Activated CD4-positive, alpha-beta T cell treated with anti-CD3 and anti-CD28 coated beads for 24 hours (primary cell): ENCODE measurements around the gene TRIO.

Experiments used
- DNase-seq, 2 donors: peaks; one replicate each; pipeline ENCODE4 v3.0.0-alpha.2; 2020; ENCODE audit warnings: low read depth in 2 of 2

The TRIO gene

DNA sequence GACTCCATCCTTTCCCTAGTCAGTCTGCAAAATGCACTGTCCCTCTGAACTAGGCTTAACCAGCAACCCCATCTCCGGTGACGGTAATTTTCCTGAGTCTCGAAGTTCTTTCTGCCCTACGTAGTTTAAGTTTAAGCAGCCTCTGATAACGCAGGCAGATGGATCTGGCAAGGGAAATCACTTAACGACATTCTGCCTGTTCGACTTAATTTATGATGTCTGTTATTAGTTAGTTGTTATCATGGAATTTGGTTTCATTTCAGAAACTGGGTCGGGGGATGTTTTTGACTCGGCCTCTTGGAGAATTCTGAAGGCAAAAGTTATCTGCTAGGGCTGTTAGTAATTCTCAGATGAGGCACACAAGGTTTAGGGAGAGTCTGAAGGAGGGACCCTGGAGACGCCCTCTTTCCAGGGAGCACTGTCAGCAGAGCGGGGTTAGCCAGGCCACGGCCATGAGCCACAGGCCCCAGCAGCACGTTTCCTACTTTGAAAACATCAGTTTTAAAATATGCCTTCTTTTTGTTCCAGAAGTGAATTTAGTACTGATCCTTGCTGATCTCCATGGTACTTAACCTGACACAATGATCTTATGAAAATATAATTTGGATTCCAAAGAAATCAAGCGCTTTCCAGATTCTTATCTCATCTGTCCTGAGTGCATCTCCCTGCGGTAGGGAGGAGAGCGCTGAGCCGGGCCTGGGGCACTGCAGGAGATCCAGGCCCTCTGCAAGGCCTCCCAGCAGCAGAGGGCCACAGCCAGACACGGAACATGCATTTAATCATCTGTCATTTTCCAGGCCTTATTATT lies 267.5 kb downstream of the TRIO start:
- DNase-seq = no peak

DNA sequence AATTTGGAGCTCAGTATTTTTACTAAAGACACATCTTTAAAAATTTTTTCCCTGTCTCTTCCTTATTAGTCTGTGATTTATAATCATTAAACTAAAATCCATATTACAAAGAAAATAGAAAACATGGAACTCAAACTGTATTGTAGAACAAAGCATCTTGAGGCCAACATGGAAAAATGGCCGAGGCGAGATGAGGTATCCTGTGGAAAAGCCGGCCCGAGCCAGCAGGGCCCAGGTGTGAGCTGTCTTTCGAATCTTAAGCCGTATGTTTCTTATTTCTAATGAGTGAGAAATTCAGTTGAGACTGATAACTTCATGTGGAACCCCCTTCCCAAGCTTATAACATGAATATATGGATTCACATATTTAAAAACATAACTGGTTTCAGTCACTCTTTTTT lies 268.1 kb downstream of the TRIO start:
- no peak for DNase-seq

DNA sequence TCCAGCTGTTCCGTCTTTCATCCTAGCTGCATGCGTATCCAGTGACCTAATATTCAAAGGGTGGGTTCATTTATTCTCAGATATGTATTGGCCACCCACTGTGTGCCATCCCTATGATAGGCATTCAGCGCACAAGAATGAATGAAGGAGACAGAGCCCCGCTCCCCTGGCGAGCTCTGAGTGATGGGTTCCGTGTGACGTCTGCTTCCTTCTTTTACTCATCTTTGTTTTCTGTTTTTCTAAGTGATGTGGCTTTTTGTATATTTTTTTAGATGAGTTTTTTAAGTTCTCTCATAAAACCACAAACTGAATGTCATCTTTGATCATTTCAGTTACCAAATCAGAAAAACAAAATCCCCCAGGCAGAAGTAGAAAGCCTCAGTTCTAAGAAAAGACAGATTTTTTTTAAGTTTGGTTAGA lies 270.2 kb downstream of the TRIO start:
- no peak for DNase-seq

DNA sequence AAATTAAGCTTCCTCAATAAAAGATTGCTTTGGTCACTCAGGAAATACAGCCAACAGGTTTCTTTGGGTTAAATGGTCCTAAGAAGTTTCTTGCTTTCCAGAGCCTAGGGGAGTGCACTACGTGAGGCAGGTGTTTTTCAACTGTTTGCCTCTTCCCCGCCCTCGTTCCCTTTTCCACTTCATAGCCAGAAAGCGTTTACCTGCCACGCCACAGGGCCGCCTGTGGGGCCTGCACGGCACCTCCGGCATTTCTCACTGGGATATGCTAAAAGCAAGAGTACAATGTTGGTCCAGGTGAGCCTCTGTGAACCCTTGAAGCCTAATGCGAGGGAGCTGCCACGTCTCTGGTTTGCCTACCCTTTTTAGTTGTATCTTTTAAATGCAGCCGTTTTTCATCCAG lies 270.9 kb downstream of the TRIO start:
- DNase-seq = no peak

DNA sequence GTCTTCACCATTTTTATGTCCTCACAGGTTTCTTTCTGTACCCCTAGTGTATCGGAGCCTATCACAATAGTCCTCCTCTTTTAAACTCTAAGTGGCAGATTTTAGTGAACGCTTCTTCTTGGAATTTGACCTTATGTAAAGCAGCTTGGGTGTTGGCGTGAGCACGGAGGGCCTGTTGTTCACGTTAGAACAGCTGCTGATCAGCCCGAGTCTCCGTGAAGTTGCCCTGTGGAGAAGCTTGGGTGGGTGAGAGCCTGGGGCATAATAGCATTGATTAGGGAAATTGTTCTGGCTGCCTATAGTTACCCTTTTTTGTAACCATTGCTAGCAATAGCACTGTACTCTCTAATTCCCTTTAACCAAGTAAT lies 271.5 kb downstream of the TRIO start:
- no peak for DNase-seq

DNA sequence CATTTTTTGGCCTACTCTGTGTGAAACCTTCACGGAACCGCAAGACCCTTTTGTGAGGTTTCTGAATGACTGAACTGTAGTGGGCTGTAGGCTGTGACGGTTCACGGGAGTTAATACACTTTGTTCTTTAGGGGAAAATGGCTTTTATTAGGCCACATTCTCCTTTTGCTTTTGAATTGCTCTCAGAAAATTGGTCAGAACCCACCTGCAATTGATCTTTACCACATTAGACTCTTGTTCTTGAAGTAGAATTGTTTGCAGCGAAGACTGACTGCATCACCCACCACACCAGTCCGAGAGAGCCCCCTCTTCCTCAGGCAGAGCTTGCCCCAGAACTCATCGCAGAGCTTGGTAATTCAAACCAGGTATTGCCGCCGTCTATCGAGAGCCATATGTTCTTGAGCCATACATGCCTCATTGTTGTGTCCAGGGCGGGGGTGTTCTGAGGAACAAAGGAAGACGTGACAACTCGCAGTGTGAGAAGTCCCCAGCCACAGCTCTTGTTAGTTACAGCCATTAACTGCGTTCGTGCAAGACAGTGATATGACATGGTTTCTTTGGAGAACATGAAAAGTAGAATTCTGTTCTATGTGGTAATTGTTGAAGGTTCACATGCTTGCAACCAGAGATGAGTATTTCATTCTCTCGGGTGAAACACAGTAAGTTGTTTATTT lies 272.0 kb downstream of the TRIO start:
- DNase-seq = no peak

DNA sequence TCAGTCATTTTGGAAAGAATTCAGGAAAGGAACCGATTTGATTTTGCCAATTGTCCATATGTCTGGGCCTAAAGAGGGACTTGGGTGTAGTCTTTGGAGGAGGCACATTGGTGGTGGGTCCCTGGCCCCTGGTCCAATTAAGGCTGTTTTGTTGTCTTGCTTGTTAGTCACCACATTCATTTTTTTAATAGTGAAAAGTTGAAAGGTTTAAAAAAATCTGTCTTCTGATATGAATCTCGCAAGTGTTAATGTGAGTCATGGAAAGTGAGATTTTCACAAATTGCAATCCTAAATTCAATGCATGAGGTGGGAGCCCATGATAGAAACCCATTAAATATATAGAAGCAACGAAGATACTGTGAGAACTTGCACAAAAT lies 272.5 kb downstream of the TRIO start:
- no peak for DNase-seq

DNA sequence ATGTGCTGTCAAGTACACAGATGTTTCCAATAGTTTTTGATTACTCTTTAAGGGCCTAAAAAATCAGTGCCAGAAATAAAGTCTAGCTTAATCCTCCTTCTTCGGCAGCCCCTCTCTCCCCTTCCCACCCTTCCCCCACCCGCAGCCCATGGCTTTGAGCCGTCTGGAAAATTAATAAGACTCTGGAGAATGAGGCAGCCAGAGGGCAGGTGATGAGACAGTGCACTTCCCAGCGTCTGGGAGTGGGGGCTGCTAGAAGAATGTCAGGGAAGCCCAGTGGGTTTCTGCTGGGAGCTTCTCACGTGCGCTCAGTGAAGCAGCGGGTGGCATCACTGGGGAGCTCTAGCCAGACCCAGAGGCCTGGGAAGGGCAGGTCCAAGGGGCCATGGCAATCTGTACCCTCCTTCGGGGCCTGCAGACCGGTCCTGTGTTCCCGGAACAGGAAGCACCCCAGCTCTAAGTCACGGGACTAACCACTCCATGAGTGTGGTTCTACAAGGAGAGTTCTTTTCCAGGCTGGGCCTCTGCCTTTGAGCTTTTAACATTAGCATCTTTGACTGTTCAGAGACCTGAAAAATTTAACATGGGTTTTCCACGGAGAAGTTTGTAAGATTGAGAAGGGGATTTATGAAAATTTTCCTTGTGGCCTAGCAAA lies 273.6 kb downstream of the TRIO start:
- no peak for DNase-seq

DNA sequence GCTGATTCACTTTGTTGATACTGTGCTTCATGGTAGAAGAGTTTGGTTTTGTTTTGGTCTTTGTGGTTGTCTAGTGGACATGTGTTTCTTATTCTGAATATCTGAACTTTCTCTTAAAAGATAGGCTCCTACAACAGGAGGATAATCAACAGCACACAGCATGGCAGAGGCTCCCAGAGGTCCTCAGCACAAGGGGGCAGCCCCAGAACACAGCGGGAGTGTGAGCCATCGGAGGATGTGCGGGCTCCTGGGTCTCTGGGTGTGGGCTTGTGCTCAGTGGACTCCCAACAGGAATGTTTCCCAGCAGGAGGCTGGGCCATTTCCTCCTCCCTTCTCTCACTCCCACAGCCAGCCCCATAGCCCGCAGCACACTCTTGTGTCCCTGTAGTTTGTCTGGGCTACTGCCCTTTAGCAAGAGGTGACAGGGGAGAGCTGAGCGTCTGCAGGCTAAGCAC lies 274.2 kb downstream of the TRIO start:
- DNase-seq = no peak

DNA sequence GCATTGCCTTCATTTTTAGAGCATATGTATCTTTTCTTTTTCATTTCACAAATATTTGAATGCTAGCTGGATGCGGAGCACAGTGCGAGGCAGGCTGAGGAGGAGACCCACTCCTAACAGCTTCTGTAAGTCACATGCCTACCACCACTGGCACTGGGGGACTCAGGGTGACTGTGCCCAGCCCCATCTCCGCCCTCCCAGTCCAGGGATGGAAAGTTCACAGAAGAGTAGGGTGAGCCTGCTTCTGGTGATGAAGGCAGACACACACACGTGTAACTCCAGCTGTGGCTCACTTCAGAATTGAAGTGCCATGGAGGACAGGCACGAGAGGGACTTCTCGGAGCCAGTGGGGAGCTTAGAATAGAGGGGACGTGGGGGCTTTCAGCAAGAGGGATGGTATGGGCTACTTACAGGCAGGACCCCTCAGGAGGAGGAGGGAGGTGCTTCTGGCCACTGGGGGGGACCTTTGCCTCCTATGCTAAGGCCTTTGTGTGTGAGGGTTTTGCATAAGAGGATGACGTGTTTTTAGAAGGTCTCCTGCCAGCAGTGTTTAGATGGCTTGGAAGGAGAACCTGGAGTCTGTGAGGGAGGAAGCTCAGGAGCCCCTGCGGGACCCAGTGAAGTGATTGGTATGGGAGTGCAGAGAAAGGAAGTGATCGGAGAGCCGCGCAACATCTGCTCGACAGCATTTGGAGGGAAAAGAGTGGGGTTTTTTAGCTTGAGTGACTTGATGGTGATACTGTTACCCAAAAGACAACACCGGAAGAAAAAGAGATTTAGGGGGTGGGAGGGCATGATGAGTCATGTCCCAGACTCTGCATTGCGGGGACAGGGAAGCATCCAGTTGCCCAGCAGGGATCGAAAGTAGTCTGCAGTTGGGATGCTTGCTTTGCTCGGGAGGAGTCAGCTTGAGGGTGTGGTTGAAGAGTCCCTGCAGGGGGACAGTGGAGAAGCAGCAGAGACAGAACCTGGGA lies 274.9 kb downstream of the TRIO start:
- DNase-seq = no peak

DNA sequence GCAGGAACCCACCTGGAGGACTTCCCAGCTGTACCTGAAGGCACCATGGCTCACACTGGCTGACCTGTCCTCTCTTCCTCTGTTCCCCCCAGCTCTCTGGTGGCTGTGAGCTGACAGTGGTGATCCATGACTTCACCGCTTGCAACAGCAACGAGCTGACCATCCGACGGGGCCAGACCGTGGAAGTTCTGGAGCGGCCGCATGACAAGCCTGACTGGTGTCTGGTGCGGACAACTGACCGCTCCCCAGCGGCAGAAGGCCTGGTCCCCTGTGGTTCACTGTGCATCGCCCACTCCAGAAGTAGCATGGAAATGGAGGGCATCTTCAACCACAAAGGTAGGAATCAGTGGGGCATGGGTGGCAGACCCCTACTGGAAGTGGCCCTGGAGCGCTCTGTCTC lies 276.5 kb downstream of the TRIO start:
- no peak for DNase-seq

DNA sequence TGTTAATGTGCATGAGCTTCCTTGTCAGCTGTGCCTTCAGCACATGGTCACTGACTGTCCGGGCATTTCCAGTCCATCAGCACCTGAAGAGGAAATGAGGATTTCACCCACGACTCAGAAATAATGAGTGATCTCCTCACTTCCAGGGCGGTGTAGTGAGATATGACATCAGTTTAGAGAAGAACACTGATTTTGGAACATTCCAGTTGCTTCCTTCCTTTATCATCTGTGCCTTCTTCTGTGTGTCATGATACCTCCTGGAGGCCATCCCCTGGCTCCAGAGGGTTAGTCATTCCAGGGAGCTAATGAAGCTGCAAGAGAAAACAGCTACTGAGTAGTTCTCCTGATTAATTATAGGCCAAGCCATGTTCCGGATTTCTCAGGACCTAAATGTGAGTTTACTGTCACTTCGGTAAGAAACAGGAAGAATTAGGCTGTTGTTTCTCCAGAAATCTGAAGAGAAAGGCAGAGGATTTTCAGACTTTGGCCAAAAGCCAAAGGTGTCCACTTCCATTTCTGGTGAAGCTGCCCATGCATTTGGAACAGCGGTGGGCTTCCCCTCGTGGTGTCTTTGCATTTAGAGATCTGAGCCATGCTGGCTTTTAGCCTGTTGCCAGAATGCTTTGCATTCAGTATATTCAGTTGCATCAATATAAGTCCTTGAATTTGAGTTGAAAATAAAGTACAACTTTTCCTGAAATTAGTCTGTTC lies 277.1 kb downstream of the TRIO start:
- no peak for DNase-seq

DNA sequence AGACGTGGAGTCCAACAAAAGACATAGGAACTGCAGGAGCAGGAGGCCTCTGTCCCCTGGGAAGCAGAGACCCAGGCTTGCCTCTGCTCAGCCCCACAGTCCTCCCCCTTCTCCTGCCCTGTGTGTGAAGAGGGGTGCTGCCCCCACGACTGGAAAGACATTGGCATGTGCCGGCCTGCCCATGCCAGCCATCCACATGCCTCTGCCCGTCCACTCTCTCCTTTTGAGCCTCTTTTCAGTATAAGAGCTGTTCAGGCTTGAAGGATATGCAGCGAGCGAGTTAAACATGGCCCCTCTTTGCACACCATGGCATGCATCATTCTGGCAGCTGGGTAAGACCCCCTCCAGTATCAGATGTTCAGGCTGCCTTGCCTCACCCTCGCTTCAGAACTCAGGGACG lies 278.7 kb downstream of the TRIO start:
- no peak for DNase-seq

DNA sequence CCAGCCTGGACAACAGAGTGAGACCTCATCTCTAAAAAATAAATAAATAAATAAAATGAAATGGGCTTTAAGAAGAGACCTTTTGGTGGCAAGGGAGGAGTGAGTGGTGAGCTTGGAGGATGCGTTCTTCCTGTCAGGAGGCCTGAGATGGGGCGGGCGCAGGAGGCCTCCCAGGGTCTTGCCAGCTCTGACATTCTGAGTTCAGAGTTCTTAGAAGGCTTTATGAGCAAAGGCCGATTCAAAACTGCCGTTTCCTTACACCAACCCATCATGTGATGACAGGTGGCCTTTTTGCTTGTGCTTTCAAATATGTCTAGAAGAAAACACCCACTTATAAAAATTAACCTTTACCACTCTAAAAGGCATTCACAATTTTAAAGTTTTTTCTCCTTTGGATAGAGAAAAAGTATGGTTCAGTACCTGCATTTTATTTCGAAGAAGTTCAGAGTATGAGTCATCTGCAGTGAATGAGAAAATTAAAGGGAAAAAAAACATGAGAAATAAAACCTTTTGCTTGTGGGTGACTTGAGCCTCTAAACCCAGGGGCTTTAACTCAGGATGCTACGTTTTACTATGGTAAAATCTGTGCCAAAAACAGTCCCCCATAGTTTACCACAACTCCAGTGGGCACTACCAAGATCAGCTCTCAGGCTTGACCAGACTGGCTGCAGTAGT lies 281.0 kb downstream of the TRIO start:
- DNase-seq = no peak

DNA sequence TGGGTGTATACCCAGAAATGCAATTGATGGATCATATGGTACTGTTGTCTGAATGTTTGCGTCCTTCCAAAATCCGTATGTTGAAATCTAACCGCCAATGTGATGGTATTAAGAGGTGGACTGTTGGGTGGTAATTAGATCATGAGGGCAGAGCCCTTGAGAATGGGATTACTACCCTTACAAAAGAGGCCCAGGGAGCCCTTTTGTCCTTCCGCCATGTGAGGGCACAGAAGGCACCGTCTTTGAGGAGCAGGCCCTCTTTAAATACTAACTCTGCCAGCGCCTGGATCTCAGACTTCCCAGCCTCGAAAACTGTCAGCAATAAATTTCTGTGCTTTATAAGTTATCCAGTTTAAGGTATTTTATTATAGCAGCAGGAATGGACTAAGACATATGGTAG lies 282.4 kb downstream of the TRIO start:
- no peak for DNase-seq

DNA sequence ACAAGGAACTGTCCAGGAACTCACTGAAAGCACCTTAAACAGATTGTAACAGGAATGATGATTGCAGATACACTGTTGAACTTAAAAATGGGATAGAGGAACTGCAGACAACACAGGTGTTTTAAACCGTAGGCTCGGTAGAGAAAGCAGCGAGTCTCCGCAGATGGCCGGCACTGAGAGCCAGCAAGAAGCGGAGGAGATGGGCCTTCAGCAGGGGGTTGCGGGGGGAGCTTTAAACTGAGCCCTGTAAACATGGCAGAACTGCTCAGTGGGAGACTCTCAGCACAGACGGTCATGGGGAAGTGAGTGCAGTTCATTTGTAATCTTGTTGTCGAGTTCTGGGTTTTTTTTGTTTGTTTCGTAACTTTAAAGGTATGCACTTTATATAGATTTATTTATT lies 283.4 kb downstream of the TRIO start:
- DNase-seq = no peak

DNA sequence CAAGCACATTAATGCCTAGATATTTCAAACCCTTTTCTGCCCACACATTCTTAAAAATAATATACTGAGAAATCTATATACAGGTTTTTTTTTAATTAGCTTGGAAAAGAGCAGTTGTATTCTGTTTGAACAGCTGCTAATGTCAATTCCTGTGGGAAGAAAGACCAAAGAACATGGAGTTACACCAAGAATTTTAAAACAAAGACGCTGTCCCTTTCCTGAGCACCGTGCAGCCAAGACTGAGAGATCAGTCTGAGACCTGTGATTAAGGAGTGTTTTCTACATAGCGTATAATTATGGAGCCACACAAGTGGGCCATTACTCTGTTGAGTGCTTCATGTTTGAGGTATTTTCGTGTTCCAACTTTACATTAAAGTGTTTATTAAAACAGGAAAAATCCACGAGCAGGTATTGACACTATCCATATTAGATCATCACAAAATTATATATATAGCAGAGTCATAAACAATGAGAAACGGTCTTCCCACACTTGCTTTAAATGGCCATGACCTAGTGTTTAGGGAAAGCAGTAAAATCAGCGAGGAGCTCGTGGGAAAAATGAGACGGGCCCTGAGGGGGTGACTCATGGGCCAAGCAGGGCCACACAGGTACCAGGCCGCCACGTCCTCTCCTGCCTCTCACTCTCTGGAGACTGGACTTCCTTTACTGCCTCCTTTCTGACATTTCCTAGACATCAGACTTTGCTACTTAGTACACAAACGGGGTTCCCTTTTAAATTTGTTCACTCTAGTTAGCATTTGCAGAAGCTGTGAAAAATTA lies 285.4 kb downstream of the TRIO start:
- no peak for DNase-seq

DNA sequence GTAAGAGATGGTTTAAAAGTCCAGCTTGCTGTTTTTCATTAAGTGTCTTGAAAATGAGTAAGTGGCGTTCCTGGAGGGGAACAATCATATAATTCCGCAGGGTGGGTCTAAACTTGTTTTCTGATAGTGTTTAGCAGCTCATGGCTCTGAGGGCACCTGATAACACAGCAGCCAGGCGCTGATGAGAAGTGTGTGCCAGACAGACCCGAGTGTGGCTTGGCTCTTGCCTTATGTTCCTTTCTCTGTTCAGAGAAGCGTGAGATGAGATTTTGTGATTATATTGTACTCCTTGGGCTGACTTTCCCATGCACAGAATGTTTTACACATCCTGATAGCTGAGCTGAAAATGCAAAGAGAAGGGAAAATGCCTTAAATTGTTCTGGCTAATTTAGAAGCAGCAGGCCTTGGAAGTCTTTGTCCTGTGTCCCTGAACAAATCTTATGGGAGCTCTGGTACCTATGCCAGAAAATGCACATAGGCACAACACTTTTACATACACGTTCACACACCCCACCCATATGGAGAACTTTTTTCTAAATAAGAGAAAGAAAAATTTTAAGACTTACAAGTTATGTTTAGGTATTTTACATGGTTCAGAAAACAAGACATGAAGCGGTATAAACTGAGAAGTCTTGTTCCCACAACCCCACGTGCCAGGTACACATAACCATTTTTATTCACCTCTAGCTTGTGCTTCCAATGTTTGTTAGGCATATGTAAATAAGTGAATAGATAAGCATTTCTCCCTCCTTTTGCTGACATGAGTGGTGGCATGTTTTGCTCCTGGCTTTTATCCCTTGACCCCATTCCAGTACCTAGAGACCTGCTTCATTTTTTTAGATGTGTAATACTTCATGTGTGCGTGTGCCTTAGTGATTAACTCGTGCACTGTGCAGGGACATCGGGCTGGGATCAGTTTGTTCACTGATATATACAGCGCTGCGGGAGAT lies 286.2 kb downstream of the TRIO start:
- no peak for DNase-seq

DNA sequence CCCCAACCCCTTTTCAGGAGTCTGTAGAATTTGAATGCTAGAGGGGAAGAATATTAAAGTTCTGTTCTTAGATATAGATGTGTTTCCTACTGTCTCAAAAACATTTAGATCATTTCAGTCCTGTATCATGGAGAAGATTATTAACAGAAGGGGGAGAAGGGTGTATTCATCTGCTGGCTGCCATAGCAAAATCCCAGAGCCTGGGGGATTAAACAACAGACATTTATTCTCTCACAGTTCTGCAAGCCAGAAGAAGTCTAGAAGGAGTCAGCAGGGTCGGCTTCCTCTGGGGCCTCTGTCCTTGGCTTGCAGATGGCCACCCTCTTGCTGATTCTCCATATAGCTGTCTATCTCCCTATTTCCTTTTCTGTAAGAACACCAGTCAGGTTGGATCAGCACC lies 288.4 kb downstream of the TRIO start:
- no peak for DNase-seq
